Thyroid gland (tissue), 4 donors: Measurements from ENCODE around the gene ORAI2. TPM values are rescaled to one million over a fixed set of nuclear protein-coding genes. Genes with fewer than 3 reads are reported as not detected.

ENCODE experiments used
- DNase-seq, 2 donors: peaks; one replicate each; pipeline ENCODE4 v3.0.0-alpha.2; 2019
- H3K27ac ChIP-seq, 3 donors: fragments of 200-600 bp; sonication (generic); 1 replicate in 2 of 3; 2 replicates in 1 of 3; pipeline ENCODE4 v1.5.1; 2016 to 2019; ENCODE audit warnings: mild to moderate bottlenecking in 1 of 3, moderate library complexity in 1 of 3
- H3K27me3 ChIP-seq: fragments of 200-600 bp; sonication (generic); one replicate; pipeline ENCODE4 v1.5.1; 2019
- H3K36me3 ChIP-seq, 2 donors: fragments of 200-600 bp; sonication (generic); one replicate each; pipeline ENCODE4 v1.5.1; 2016 to 2019
- H3K4me1 ChIP-seq, 2 donors: fragments of 200-600 bp; sonication (generic); one replicate each; pipeline ENCODE4 v1.5.1; 2017 to 2019
- H3K4me3 ChIP-seq, 3 donors: fragments of 200-600 bp; sonication (generic); replicated peaks in 1 of 3; 1 replicate in 2 of 3; 2 replicates in 1 of 3; pipeline ENCODE4 v1.5.1; 2016; ENCODE audit warnings: mild to moderate bottlenecking in 1 of 3
- H3K9me3 ChIP-seq: fragments of 200-600 bp; sonication (generic); one replicate; pipeline ENCODE4 v1.5.1; 2017
- CTCF ChIP-seq, 6 experiments: fragments of 200-600 bp in 3 of 6; fragments of 450-650 bp in 3 of 6; sonication (generic) in 3 of 6; IDR thresholded peaks; one replicate each; pipeline ENCODE4 v1.5.1; 2016 to 2019; ENCODE audit warnings: antibody characterized with exemption in 6 of 6, mild to moderate bottlenecking in 2 of 6, inconsistent platforms in 1 of 6, moderate library complexity in 1 of 6
- POLR2A ChIP-seq, 2 donors: fragments of 450-650 bp; IDR thresholded peaks; one replicate each; pipeline ENCODE4 v1.6.1; 2017; ENCODE audit warnings: antibody characterized with exemption in 2 of 2, mild to moderate bottlenecking in 2 of 2, moderate library complexity in 1 of 2
- WGBS, 2 donors: methylation state at CpG; one replicate each; pipeline ENCODE4 v1.1.5; 2017; 5-methylcytosine and 5-hydroxymethylcytosine counted together
- intact Hi-C: fragments of 100-400 bp; cut with DNase I; formaldehyde crosslinking; loops from one replicate; pipeline ENCODE4 v1.15.1; 2023
- total RNA-seq, 4 donors: library from RNA; depleted of rRNA; stranded (reverse); fragments of >200 nt; gene quantifications; one replicate each; pipeline ENCODE4 v1.2.3, GENCODE V29; 2016

The ORAI2 gene
- total RNA-seq, 4 donors from 2014 or later = 41.8 to 133 (median 81.4) TPM

GRCh38 chr7:102468478-102469350 lies 35.3 kb downstream of the ORAI2 start:
- WGBS, 2 donors = 87 to 97% methylated on average over 24 to 38 of the region's 40 CpGs
- Histone ChIP-seq H3K9me3 (no peaks in the 10 kb centered on the region), H3K4me1 (peaks cover 7 to 11% of the 10 kb centered on the region in 2 donors), H3K4me3 (no peak overlapping the region), H3K27ac (no peak overlapping the region), H3K36me3 (peaks cover 12 to 15% of the 10 kb centered on the region in 2 donors), H3K27me3 (no peaks in the 10 kb centered on the region)
- TF ChIP-seq POLR2A (IDR thresholded peaks at IDR 0.05) (no peak), CTCF (IDR thresholded peaks at IDR 0.05) (no peak)
- intact Hi-C loops = no loop called here
- peak in 1 of 2 donors; percentile 2 for DNase-seq

GRCh38 chr7:102469351-102469971 lies 36.1 kb downstream of the ORAI2 start:
- WGBS, 2 donors = 88 to 90% methylated on average over 11 to 24 of the region's 24 CpGs
- intact Hi-C loops = no loop called here
- TF ChIP-seq POLR2A (IDR thresholded peaks at IDR 0.05) (no peak), CTCF (IDR thresholded peaks at IDR 0.05) (no peak)
- peak; percentile 0 to 2 for DNase-seq
- Histone ChIP-seq H3K27ac (no peak overlapping the region), H3K36me3 (peaks cover 12 to 17% of the 10 kb centered on the region in 2 donors), H3K4me1 (peaks cover 4 to 6% of the 10 kb centered on the region in 2 donors), H3K27me3 (no peaks in the 10 kb centered on the region), H3K9me3 (no peaks in the 10 kb centered on the region), H3K4me3 (no peak overlapping the region)

GRCh38 chr7:102469972-102470825 lies 36.8 kb downstream of the ORAI2 start:
- TF ChIP-seq CTCF (IDR thresholded peaks at IDR 0.05) (no peak), POLR2A (IDR thresholded peaks at IDR 0.05) (no peak)
- Histone ChIP-seq H3K9me3 (no peaks in the 10 kb centered on the region), H3K27me3 (no peaks in the 10 kb centered on the region), H3K27ac (no peak overlapping the region), H3K36me3 (peaks cover 12 to 17% of the 10 kb centered on the region in 2 donors), H3K4me3 (no peak overlapping the region), H3K4me1 (peaks cover 4 to 6% of the 10 kb centered on the region in 2 donors)
- DNase-seq = peak; percentile 1 to 3
- intact Hi-C loops = no loop called here
- WGBS, 2 donors = 76 to 91% methylated on average over 17 to 18 of the region's 20 CpGs

GRCh38 chr7:102471791-102472125 lies 38.4 kb downstream of the ORAI2 start:
- WGBS, 2 donors = 94 to 100% methylated on average over 1 to 6 of the region's 6 CpGs
- H3K9me3 ChIP-seq = no peaks in the 10 kb centered on the region
- intact Hi-C loops = no loop called here
- H3K27ac ChIP-seq = no peak overlapping the region
- no peaks in the 10 kb centered on the region for H3K4me1 ChIP-seq
- DNase-seq = peak in 1 of 2 donors; percentile 1
- peaks cover 12 to 17% of the 10 kb centered on the region in 2 donors for H3K36me3 ChIP-seq
- H3K4me3 ChIP-seq = no peak overlapping the region
- no peaks in the 10 kb centered on the region for H3K27me3 ChIP-seq
- no peak for TF ChIP-seq POLR2A (IDR thresholded peaks at IDR 0.05)
- no peak for TF ChIP-seq CTCF (IDR thresholded peaks at IDR 0.05)
